NCI-H2029 treated with DMSO at 0.1 percent for 48 hours (cell line): ENCODE results near the gene SPDYE16.
"Not testable (repeated sequence)": the region's sequence is repeated elsewhere in the genome, so short reads cannot be mapped to it uniquely, and the experiment has no call there.

Experiments
- DNase-seq: peaks from one replicate; lab custom pipeline; 2025; lab: John Stamatoyannopoulos, UW

The SPDYE16 gene

DNA sequence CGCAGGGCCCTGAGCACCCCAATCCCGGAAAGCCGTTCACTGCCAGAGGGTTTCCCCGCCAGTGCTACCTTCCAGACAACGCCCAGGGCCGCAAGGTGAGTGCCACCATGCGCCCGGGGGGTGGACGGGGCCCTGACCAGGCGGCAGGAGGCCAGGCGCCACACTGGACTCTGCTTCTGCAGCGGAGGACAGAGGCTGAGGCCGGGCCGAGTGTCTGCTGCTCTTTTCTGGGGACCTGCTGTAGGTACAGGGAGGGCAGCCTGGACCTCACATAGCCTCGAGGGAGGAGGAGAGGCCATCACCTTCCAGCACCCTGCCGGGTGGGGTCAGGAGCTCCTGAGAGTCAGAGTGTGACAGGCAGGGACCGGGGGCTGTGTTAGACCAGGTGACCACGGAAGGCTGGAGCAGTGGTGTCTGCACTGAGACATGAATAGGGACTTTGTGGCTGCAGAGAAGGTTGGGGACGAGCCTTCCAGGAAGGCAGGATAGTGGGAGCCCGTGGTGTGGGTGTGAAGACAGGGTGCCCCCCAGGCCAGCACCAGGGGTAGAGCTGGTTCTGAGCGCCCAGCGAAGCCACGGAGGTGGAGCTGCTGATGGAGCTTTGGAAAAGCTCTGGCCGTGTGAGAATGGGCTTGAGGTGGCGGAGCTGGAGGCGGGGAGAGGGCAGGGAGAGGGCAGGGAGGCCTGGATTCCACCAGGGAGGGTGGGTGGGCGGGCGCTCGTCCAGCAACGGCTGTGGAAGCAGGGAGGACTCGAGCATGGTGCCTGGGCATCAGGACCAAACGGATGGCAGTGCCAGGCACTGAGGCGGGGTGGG, 38.5 kb downstream of the SPDYE16 start:
- DNase-seq: not testable (repeated sequence)

DNA sequence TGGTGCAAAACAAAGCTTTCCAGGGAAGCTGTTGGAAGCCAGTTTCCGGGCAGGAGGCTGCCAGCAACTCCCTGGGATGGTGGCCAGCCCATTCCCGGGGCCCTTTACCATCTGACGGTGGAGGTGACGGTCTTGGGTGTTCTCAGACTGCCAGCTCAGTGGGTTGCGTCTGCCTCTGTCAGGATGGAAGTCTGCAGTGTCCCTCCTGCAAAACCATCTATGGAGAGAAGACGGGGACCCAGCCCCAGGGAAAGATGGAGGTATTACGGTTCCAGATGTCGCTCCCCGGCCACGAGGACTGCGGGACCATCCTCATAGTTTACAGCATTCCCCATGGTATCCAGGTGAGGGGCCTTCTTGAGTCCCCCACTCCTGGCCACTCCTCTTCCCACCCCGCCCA, 39.9 kb downstream of the SPDYE16 start:
- not testable (repeated sequence) for DNase-seq

DNA sequence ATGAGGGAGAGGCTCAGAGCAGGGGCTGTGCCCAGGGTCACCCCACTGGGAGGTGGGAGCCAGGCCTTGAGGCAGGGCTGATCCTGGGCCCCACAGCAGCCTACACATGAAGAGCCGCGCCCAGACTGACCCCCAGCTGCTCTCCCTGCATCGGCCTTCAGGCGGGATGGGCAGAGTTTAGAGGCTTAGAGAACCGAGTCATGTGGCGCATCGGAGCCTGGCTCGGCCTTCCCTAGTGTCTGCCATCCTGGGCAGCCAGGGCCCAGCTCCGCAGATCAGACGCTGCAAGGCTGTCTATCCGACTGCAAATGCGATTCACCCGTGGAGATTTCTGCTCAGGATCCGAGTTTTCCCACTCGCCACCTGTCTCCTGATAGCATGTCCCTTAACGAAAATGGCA, 40.3 kb downstream of the SPDYE16 start:
- not testable (repeated sequence) for DNase-seq

DNA sequence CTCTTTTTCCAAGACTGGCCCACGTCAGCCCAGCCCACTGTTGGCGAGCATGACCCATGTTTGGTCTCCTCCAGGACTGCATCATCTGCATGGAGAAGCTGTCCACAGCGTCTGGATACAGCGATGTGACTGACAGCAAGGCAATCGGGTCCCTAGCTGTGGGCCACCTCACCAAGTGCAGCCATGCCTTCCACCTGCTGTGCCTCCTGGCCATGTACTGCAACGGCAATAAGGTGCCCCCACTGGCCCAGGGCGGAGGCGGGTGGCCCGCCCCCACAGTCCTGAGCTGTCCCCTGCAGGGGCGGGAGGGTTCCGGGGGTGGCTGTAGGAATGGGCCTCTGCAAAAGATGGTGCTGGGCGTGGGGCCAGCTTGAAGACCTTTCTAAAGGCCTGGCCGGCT, 40.9 kb downstream of the SPDYE16 start:
- not testable (repeated sequence) for DNase-seq

DNA sequence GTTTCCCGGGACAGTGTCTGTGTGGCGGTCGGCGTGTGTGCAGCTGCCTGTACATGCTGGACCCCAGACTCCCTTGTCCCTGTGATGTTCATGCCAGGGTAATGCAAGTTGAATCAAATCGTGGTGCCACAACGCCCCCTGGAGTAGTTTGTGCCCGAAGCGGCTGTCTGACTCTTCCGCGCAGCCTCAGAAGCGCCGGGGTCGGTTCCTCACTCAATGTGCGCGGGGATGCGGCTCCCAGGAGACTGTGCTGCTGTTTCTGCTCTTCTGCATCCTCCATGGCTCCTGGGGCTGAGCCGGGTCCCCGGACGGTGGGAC, 43.2 kb downstream of the SPDYE16 start:
- DNase-seq: not testable (repeated sequence)

DNA sequence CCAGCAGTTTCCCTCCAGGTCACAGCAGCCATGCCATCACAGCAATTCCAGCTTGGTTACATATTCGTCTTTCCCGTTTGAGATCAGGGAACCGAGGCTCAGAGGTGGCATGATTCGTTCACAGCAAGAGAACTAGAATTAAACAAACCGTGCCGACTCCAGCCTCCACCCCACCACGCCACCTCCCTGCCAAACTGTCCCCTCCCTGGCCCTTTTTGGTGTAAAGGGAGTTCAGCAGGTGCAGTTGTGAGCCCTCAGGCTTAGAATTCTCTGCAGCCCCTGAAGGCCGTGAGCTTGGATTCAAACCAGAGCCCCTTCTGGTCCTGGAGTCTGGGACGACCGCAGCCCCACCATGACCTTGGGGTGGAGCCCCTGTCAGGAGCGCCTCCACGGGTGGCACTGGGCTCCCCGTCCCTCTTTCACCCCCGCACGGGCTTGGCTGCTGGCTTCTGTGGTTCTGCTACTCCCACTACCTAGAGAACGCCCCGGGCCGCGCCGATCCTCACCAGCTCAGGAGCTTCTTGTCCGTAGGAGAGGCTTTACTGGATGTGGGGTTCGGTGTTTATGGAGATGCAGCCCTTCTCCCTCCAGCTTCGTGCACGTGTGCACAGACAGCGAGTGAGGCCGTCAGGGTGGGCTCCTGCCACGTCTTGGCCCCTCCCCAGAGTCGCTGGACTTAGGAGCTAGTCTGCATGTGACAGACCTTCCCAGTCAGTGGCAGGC, 43.7 kb downstream of the SPDYE16 start:
- not testable (repeated sequence) for DNase-seq

DNA sequence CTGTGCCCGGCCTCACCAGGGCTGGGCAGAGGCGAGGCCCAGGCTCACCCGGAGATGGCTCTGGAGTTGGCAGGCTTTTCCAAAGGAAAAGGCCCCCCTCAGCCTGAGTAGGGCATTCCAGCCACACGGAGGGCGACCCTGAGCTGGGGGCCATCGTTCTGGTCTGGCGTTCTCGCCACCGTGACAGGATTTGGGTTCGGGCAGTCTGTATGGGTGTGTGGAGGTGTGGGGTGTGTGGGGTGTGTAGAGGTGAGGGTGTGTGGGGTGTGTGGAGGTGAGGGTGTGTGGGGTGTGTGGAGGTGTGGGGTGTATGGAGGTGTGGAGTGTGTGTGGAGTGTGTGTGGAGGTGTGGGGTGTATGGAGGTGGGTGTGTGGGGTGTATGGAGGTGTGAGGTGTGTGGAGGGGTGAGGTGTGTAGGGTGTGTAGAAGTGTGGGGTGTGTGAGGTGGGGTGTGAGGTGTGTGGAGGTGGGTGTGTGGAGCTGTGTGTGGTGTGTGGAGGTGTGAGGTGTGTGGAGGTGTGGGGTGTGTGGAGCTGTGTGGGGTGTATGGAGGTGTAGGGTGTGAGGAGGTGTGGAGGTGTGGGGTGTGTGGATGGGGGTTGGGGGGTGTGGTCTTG, 44.4 kb downstream of the SPDYE16 start:
- DNase-seq: not testable (repeated sequence)

DNA sequence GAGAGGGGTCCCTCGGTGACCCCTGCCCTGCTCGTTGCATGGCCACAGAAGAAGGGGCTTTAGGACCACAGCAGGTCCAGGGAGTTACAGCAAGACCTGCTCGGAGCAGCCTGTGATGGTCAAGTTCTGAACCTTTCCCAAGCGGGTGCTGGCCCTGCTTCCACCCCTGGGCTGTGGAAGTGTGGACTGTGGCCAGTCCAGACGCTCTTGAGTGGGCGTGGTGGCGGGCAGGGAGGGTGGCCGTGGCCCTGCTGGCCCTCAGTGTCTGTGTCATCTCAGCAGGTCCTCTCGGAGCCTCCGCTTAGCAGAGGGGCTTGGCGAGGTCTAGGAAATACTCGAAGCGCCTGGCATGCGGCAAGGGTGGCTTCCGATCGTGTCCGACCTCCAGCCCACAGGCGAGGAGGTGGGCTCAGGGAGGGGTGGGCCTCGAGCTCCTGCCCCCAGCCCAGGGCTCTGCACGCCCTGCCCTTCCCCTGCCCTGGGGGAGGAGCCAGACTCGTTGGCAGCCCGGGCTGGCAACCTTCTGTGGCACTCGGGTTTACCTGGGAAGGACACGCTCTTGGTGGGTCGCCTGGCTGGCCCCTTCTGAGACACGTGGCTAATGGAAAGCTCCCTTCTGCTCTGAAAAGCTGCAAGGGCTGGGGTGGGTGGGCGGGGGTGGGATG, 45.0 kb downstream of the SPDYE16 start:
- not testable (repeated sequence) for DNase-seq

DNA sequence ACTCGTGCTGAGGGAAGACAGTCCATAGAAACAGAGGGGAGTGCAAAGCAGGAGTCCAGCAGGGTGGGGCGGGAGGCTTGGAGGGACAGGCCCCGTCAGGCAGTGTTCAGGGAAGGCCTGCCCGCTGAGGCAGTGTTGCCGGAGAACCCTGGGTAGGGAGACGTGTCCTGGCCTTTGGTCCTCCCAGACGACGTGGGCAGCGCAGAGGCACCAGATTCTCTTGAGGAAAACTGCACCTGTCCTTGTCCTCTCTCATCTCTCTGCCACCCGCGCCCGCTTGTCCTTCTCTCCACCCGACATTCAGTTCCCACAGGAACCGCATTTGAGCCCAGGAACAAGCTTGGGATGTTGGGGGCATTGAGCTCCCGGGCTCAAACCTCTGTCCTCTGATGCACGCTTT, 47.4 kb downstream of the SPDYE16 start:
- not testable (repeated sequence) for DNase-seq

DNA sequence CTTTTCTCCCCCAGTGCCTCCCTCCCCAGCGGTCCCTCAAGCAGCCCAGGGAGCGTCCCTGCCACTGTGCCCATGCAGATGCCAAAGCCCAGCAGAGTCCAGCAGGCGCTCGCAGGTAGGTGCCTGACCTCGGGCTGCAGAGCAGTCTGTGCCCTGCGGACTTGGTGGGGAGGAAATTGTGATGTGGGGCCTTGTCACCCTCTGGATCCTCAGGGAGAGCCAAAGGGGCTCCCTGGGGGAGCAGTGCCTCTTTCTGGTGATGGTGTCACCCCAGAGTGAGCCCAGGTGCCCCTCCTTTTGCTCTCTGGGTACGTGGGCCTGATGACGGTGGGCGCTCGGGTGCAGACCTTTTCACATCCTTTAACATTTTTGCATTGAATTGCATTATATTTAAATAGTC, 51.0 kb downstream of the SPDYE16 start:
- DNase-seq: not testable (repeated sequence)

DNA sequence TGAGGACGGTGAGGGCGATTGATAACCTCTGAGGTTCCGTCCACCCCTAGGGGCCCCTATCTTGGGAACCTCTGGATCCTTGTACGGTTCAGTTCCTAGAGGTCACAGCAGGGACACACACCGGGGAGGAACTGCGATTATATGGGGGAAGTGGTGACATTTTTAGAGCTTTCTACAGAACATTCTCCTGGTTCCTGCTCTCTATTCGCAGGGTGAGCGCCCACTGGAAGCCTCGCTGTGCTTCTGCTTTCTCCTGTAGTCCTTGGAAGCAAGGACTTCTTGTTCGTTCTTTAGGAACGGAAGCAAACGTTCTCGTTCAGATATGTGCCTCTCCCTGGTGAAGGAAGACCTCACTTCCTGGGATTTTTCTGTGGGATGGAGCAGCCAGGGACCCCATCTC, 55.1 kb downstream of the SPDYE16 start:
- not testable (repeated sequence) for DNase-seq

DNA sequence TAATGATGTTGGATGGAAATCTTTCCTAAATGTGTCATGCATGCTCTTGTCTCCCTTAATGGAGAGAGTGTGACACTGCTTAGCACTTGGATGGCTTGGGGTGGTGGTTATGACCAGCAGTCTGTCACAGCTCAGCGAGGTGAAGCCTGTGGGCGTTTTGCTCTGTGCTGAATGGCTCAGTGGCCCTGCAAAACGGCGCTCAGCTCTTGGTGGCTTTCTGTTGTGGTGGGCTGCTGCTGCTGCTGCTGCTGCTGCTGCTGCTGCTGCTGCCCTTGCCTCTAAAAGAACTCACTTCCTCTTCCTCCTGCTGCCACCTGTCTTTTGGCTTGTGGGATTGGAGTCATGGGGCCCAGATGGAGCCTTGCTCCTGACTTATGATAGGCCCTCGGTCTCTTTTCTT, 56.5 kb downstream of the SPDYE16 start:
- not testable (repeated sequence) for DNase-seq

DNA sequence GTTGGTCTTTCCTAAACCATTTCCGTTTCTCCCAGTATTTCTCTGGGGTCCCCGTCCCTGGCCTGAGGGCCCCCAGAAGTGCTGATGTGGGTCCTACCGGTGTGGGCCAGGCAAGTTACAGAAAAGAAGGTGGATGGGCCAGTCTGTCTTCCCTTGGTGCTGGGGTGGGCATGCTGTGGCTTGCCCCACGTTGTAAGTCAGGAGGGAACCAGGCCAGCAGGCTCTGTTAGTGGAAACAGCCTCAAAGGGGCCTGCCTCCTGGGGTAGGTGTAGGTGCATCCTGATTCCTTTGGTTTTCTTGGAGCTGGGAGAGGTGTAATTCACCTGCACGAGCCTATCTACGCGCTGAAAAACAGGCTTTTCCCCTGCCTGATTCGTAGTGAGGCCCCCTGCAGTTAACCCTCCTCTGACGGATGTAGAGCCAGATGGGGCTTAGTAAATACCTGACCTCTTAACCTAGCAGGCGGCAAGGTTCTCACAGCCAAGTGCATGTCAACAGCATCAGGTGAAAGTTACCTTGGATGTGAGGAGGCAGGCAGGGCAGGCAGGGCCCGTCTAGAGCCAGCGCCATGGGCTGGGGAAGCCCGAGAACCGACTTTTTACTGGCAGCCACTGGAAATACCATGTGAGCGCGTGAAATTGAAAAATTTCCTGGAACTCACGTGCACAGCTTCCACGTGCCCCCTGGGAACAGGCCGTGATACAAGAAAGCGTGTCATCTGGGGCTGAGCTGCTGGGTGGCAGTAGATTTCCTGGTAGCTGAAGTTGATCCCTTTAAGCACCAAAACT, 57.1 kb downstream of the SPDYE16 start:
- DNase-seq: not testable (repeated sequence)

DNA sequence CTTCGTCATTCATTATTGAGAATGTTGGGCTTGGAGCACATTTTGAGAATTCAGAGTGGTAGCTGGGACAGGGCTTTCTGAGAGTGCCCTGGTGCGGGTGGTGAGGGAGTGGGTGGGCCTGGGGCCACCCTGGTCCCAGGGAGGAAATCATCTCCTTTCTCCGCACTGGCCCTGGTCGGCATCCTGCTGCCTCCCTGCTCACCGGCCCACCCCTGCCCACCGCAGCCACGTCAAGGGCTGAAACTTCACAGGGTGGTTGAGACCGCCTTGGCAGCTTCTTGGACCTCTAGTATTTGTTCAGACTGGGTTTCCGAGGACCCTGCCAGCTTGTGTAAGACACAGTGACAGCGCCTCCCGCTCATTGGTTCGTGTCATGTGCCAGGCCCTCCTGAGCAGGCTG, 58.6 kb downstream of the SPDYE16 start:
- not testable (repeated sequence) for DNase-seq

DNA sequence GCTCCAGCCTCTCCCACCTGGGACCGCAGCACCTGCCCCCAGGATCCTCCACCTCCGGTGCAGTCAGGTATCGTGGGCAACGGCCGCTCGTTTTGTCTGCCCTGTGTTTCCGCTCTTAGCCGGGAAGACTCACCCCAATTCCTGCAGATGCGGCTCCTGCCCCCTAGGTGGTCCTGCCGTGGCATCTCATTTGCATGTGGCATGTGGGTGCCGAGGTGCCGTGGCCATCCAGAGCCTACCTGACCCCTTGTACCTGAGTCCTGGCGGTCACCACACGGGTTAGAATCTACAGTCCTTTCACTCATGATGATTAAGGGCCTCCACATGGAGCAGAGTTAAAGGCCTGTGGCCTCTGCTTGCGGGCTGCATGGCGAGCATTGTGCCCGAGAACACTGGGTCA, 60.0 kb downstream of the SPDYE16 start:
- not testable (repeated sequence) for DNase-seq

DNA sequence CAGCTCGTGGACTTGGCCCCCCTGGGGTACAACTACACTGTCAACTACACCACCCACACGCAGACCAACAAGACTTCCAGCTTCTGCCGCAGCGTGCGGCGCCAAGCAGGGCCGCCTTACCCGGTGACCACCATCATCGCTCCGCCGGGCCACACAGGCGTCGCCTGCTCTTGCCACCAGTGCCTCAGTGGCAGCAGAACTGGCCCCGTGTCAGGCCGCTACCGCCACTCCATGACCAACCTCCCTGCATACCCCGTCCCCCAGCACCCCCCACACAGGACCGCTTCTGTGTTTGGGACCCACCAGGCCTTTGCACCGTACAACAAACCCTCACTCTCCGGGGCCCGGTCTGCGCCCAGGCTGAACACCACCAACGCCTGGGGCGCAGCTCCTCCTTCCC, 60.4 kb downstream of the SPDYE16 start:
- not testable (repeated sequence) for DNase-seq
